IMR-90 (cell line): Measurements from ENCODE around the gene ZCCHC7. TPM values are rescaled to one million over a fixed set of nuclear protein-coding genes. Genes with fewer than 3 reads are reported as not detected.

Source experiments
- ATAC-seq: fragments of 200-7000 bp; cut with Tn5 transposase; 2 replicates; pipeline ENCODE4 v1.9.1; 2020; ENCODE audit warnings: low read depth, mild to moderate bottlenecking, moderate library complexity
- BruUV-seq: library from RNA; stranded (reverse); fragments of 400-500 nt; replicated peaks from 2 replicates; lab custom pipeline; 2021; lab: Mats Ljungman, UMichigan
- CTCF ChIA-PET: fragments of 300-600 bp; formaldehyde crosslinking; extraction: SDS; loops from one replicate; lab custom pipeline; 2021; ENCODE audit warnings: antibody characterized with exemption; lab: Yijun Ruan, JAX
- POLR2A ChIA-PET: fragments of 300-600 bp; sonication (Branson Sonifier 250); formaldehyde crosslinking; loops from one replicate; lab custom pipeline; 2022; ENCODE audit warnings: antibody characterized with exemption; ENCODE audit not compliant: unreplicated experiment; lab: Charles Lee
- DNase-seq: peaks from one replicate; pipeline ENCODE4 v3.0.0; 2013
- H2AFZ ChIP-seq: replicated peaks from 2 replicates; pipeline ENCODE3; 2013; ENCODE audit warnings: low read length, mild to moderate bottlenecking; ENCODE audit not compliant: poor library complexity
- H2AK5ac ChIP-seq: 2 replicates; pipeline ENCODE4 v1.6.1; 2013; ENCODE audit warnings: low read depth, low read length, inconsistent platforms
- H2AK9ac ChIP-seq: replicated peaks from 2 replicates; pipeline ENCODE3; 2013; ENCODE audit warnings: mild to moderate bottlenecking, low read depth, low read length, moderate library complexity; ENCODE audit not compliant: poor library complexity
- H2BK120ac ChIP-seq: 2 replicates; pipeline ENCODE4 v1.6.1; 2013; ENCODE audit warnings: low read depth, low read length, inconsistent platforms
- H2BK15ac ChIP-seq: 3 replicates; pipeline ENCODE4 v1.6.1; 2013; ENCODE audit warnings: low read depth, low read length, inconsistent platforms
- H2BK20ac ChIP-seq: 2 replicates; pipeline ENCODE4 v1.6.1; 2013; ENCODE audit warnings: low read depth, mild to moderate bottlenecking, inconsistent platforms, low read length, moderate library complexity
- H2BK5ac ChIP-seq: 2 replicates; pipeline ENCODE4 v1.6.1; 2013; ENCODE audit warnings: mild to moderate bottlenecking, low read depth, low read length, inconsistent platforms; ENCODE audit not compliant: poor library complexity, severe bottlenecking
- H3K14ac ChIP-seq: replicated peaks from 2 replicates; pipeline ENCODE4 v1.6.1; 2013; ENCODE audit warnings: low read depth, low read length, inconsistent platforms
- H3K18ac ChIP-seq: 2 replicates; pipeline ENCODE4 v1.6.1; 2013; ENCODE audit warnings: low read depth, low read length, control low read depth
- H3K23ac ChIP-seq: 2 replicates; pipeline ENCODE4 v1.6.1; 2013; ENCODE audit warnings: low read depth, low read length, inconsistent platforms
- H3K27ac ChIP-seq: 2 replicates; pipeline ENCODE4 v1.5.1; 2013; ENCODE audit warnings: mild to moderate bottlenecking, control low read depth, low read length; ENCODE audit not compliant: insufficient read depth
- H3K27me3 ChIP-seq: 2 replicates; pipeline ENCODE4 v1.6.1; 2013; ENCODE audit warnings: low read length; ENCODE audit not compliant: control insufficient read depth, insufficient read depth
- H3K36me3 ChIP-seq: 2 replicates; pipeline ENCODE4 v1.6.1; 2013; ENCODE audit warnings: low read length, mixed read lengths; ENCODE audit not compliant: control insufficient read depth, insufficient read depth
- H3K4ac ChIP-seq: 2 replicates; pipeline ENCODE4 v1.6.1; 2013; ENCODE audit warnings: low read depth, low read length, inconsistent platforms
- H3K4me1 ChIP-seq: 2 replicates; pipeline ENCODE4 v1.6.1; 2013; ENCODE audit warnings: low read length, mixed read lengths; ENCODE audit not compliant: control insufficient read depth, insufficient read depth
- H3K4me2 ChIP-seq: 2 replicates; pipeline ENCODE4 v1.6.1; 2013; ENCODE audit warnings: low read depth, mild to moderate bottlenecking, control low read depth, low read length, moderate library complexity
- H3K4me3 ChIP-seq: 2 replicates; pipeline ENCODE4 v1.5.1; 2013; ENCODE audit warnings: low read depth, mild to moderate bottlenecking, control low read depth, low read length, moderate library complexity; ENCODE audit not compliant: insufficient read depth
- H3K56ac ChIP-seq: 2 replicates; pipeline ENCODE4 v1.6.1; 2013; ENCODE audit warnings: low read length, inconsistent platforms; ENCODE audit not compliant: insufficient read depth; ENCODE audit errors: extremely low read depth
- H3K79me1 ChIP-seq, 2 experiments: 2 replicates each; pipeline ENCODE4 v1.6.1; 2013; ENCODE audit warnings: low read length in 2 of 2, inconsistent platforms in 1 of 2, low read depth in 1 of 2
- H3K9ac ChIP-seq: 2 replicates; pipeline ENCODE4 v1.6.1; 2013; ENCODE audit warnings: low read depth, low read length, control low read depth
- H3K9me1 ChIP-seq: 2 replicates; pipeline ENCODE4 v1.6.1; 2013; ENCODE audit warnings: low read length, inconsistent platforms; ENCODE audit not compliant: insufficient read depth
- H3K9me3 ChIP-seq: 2 replicates; pipeline ENCODE4 v1.6.1; 2013; ENCODE audit warnings: low read length; ENCODE audit not compliant: control insufficient read depth, insufficient read depth
- H4K20me1 ChIP-seq: 2 replicates; pipeline ENCODE4 v1.6.1; 2013; ENCODE audit warnings: low read length, inconsistent platforms; ENCODE audit not compliant: insufficient read depth
- H4K5ac ChIP-seq: 2 replicates; pipeline ENCODE4 v1.6.1; 2013; ENCODE audit warnings: mild to moderate bottlenecking, low read depth, low read length, control low read depth
- H4K8ac ChIP-seq, 2 experiments: 2 replicates each; pipeline ENCODE4 v1.6.1; 2013; ENCODE audit warnings: low read depth in 2 of 2, low read length in 2 of 2, control low read depth in 1 of 2, inconsistent platforms in 1 of 2
- H4K91ac ChIP-seq: 2 replicates; pipeline ENCODE4 v1.6.1; 2013; ENCODE audit warnings: low read depth, low read length, inconsistent platforms; ENCODE audit not compliant: insufficient read depth
- BHLHE40 ChIP-seq: fragments of 150-350 bp; IDR thresholded peaks from 2 replicates; pipeline ENCODE4 v1.6.1; 2016; ENCODE audit warnings: mild to moderate bottlenecking, low read depth, low read length
- CEBPB ChIP-seq: IDR thresholded peaks from 2 replicates; pipeline ENCODE4 v1.6.1; 2012; ENCODE audit warnings: low read depth, low read length, improper control_type of control experiment
- FOS ChIP-seq: fragments of 150-350 bp; IDR thresholded peaks from 2 replicates; pipeline ENCODE4 v1.6.1; 2016; ENCODE audit warnings: low read depth, low read length
- MXI1 ChIP-seq: IDR thresholded peaks from 2 replicates; pipeline ENCODE4 v1.6.1; 2012; ENCODE audit warnings: low read depth, mild to moderate bottlenecking, low read length, moderate library complexity, borderline replicate concordance
- SMC3 ChIP-seq: fragments of 150-350 bp; IDR thresholded peaks from 2 replicates; pipeline ENCODE4 v1.6.1; 2016; ENCODE audit warnings: low read depth, mild to moderate bottlenecking, antibody characterized with exemption, low read length, moderate library complexity
- USF2 ChIP-seq: fragments of 150-350 bp; IDR thresholded peaks from 2 replicates; pipeline ENCODE4 v1.6.1; 2017; ENCODE audit warnings: mild to moderate bottlenecking, antibody characterized with exemption, low read length, low read depth
- WGBS, 2 experiments: methylation state at CpG; one replicate each; pipeline versions ENCODE4 v1.1.5 to v1.1.7; 2013; ENCODE audit warnings: missing lambda C conversion rate in 2 of 2; ENCODE audit not compliant: insufficient read length in 1 of 2; ENCODE audit errors: extremely low coverage in 2 of 2; 5-methylcytosine and 5-hydroxymethylcytosine counted together
- dilution Hi-C: fragments of 300-500 bp; cut with HindIII; formaldehyde crosslinking; loops from one replicate; pipeline ENCODE4 v1.14.3; 2018; ENCODE audit warnings: low sequenced_read_pairs; ENCODE audit not compliant: unreplicated experiment
- in situ Hi-C: fragments of 300-500 bp; cut with MboI; formaldehyde crosslinking; loops from 3 replicates; pipeline ENCODE4 v1.14.3; 2019; ENCODE audit warnings: low sequenced_read_pairs, inconsistent platforms, mixed read lengths
- intact Hi-C: fragments of 100-400 bp; cut with micrococcal nuclease; formaldehyde crosslinking; loops from 2 replicates; pipeline ENCODE4 v1.10.0; 2022
- polyA plus RNA-seq, 3 experiments: library from polyadenylated mRNA; depleted of rRNA; stranded (reverse); fragments of >200 nt; gene quantifications; 2 replicates each; pipeline ENCODE4 v1.2.3, GENCODE V29; 2012; ENCODE audit warnings: low replicate concordance in 1 of 3
- total RNA-seq: library from RNA; depleted of rRNA; stranded (reverse); fragments of >200 nt; gene quantifications from 2 replicates; pipeline ENCODE4 v1.2.3, GENCODE V29; 2012

Gene ZCCHC7
- total and polyA plus RNA-seq, 2 of the 4 experiments (the other 2 are of a cell fraction), result 13.6 to 28.7 TPM

- no TSS peak for BruUV-seq
- CTCF ChIA-PET, result no interaction called here
Measured at GRCh38 chr9:37157726-37158377, 37.5 kb downstream of the ZCCHC7 start.

More at GRCh38 chr9:37157726-37158377, 37.5 kb downstream of the ZCCHC7 start:
- H4K20me1 ChIP-seq, result no peaks in the 10 kb centered on the region; the same call in 1 of the 2 replicates
- in situ Hi-C loops, result no loop called here
- no peak overlapping the region for H3K4me3 ChIP-seq
- H4K91ac ChIP-seq, result no peak overlapping the region
- H2BK15ac ChIP-seq, result no peak overlapping the region
- TF ChIP-seq SMC3 (no peak), MXI1 (no peak), USF2 (no peak), BHLHE40 (no peak), FOS (no peak), CEBPB (no peak)
- no peaks in the 10 kb centered on the region; the same call in 1 of the 2 replicates for H3K9me1 ChIP-seq
- no peak overlapping the region for H3K27ac ChIP-seq
- no peak overlapping the region for H3K18ac ChIP-seq
- H3K14ac ChIP-seq, result no peak overlapping the region
- H2AK5ac ChIP-seq, result no peak overlapping the region
- no peak for DNase-seq
- no peak overlapping the region for H3K9ac ChIP-seq
- no CpG with 5 or more reads among the region's 4 CpGs for WGBS, 2 experiments
- H3K4me1 ChIP-seq, result no peaks in the 10 kb centered on the region
- dilution Hi-C loops, result no loop called here
- intact Hi-C loops, result no loop called here
- peaks cover 8 to 30% of the 10 kb centered on the region in 2 experiments for H3K79me1 ChIP-seq
- no peak overlapping the region for H3K23ac ChIP-seq
- POLR2A ChIA-PET, result no interaction called here
- no peaks in the 10 kb centered on the region for H3K9me3 ChIP-seq
- no peak overlapping the region for H4K8ac ChIP-seq
- no peaks in the 10 kb centered on the region for H3K27me3 ChIP-seq
- no peak overlapping the region for H4K5ac ChIP-seq
- no peak overlapping the region for H2BK20ac ChIP-seq
- H3K36me3 ChIP-seq, result peaks cover 11% of the 10 kb centered on the region
- no peak overlapping the region for H3K56ac ChIP-seq
- H2BK120ac ChIP-seq, result no peak overlapping the region
- no peak overlapping the region for H2AK9ac ChIP-seq
- H3K4ac ChIP-seq, result no peak overlapping the region
- ATAC-seq, result no peak; the same call in 1 of the 2 replicates
- no peak overlapping the region for H2AFZ ChIP-seq
- no peak overlapping the region for H2BK5ac ChIP-seq
- no peak overlapping the region for H3K4me2 ChIP-seq
